ENCODE measurements around the gene FAM131C. TPM values are rescaled to one million over a fixed set of nuclear protein-coding genes. Genes with fewer than 3 reads are reported as not detected.

The FAM131C gene
- total RNA-seq, 1 experiment from 2014 or later = 3.4 TPM

- no TSS peak for BruUV-seq (replicated peaks)
Observed at GRCh38 chr1:16077406-16078245, 4.2 kb upstream of the FAM131C start.

More at GRCh38 chr1:16077406-16078245, 4.2 kb upstream of the FAM131C start:
- Histone ChIP-seq H3K36me3 (ENCODE audit: control insufficient read depth, insufficient read depth, low read length) (no peaks in the 10 kb centered on the region), H3K4me1 (ENCODE audit: control insufficient read depth, insufficient read depth, low read length) (peaks cover 47% of the 10 kb centered on the region), H3K4me3 (ENCODE audit: low read depth in 2 of 2, low read length in 2 of 2) (no peak overlapping the region), H3K9me3 (ENCODE audit: control insufficient read depth, insufficient read depth, low read depth, low read length) (no peaks in the 10 kb centered on the region), H3K27me3 (ENCODE audit: control insufficient read depth, insufficient read depth, low read length) (no peaks in the 10 kb centered on the region), H3K27ac (ENCODE audit: low read length) (no peak overlapping the region)
- DNase-seq (ENCODE audit: low read depth, low spot score) (no peak), ATAC-seq (no peak)
- intact Hi-C loops (cut with micrococcal nuclease; ENCODE audit: unreplicated experiment) = loop anchor here (1.0 to 5.0 kb wide), 3 partner anchors 111 to 285 kb away; no protein-coding TSS in a partner anchor
- in situ Hi-C loops (cut with HindIII; ENCODE audit: low pct_unique_long_range_greater_than_20kb, low sequenced_read_pairs) = no loop called here
- no peak for TF ChIP-seq SIN3A (IDR thresholded peaks at IDR 0.05; ENCODE audit: borderline replicate concordance, insufficient read depth, low read depth, low read length)
- TF ChIP-seq POLR2AphosphoS5 (IDR thresholded peaks at IDR 0.05; ENCODE audit: low read depth, low read length) = no peak
- no peak for TF ChIP-seq TCF7L2 (IDR thresholded peaks at IDR 0.05; ENCODE audit: low read depth, low read length)
- TF ChIP-seq REST (IDR thresholded peaks at IDR 0.05; ENCODE audit: insufficient read depth in 1 of 2, low read depth in 2 of 2, low read length in 1 of 2) = no peak
- TF ChIP-seq CTCF (IDR thresholded peaks at IDR 0.05) = no peak
- ChIA-PET CTCF (interaction anchor here (0.6 to 2.2 kb wide), 7 partner anchors 9 to 111 kb away, joined by 6 to 21 read pairs (median 7); no protein-coding TSS in a partner anchor), POLR2A (interaction anchor here (0.7 kb wide), 1 partner anchor 94 kb away, joined by 3 read pairs; no protein-coding TSS in a partner anchor)

Measured in Panc1 (cell line).